ENCODE measurements around the gene FAM200A. TPM values are rescaled to one million over a fixed set of nuclear protein-coding genes. Genes with fewer than 3 reads are reported as not detected.
A peak's percentile ranks its signal among the peaks of the same experiment; 100 is the strongest.

The FAM200A gene
- total and polyA plus RNA-seq, 2 of the 8 experiments (the other 6 are each of a cell fraction or from before 2014, with no cell fraction given): 4.3 to 7.5 TPM

GRCh38 chr7:99558306-99559174 is 6.6 kb upstream of the FAM200A start, which contains the start of gene ZNF655:
Gene ZNF655 (plus strand): TSS chr7:99558642. CDS start chr7:99560560, 1,918 bp downstream.
- H2AK5ac ChIP-seq (ENCODE audit: low read depth, low read length): no peak within 1 kb of the TSS; the same call in 1 of the 2 replicates
- H2BK5ac ChIP-seq (ENCODE audit: low read depth, low read length): peak within 1 kb of the TSS; percentile 95
- H3K4ac ChIP-seq (replicated peaks; ENCODE audit: insufficient read length, low read depth, low read length): peak within 1 kb of the TSS; percentile 92
- peak in 1 of 2 experiments; percentile 98 for DNase-seq (ENCODE audit: low read depth in 1 of 2, low spot score in 2 of 2)
- no peak within 1 kb of the TSS for H2BK20ac ChIP-seq (ENCODE audit: low read length)
- ChIA-PET POLR2A (ENCODE audit: partially characterized antibody) (interaction anchor here (0.6 to 3.5 kb wide), 29 partner anchors 8 to 1365 kb away, joined by 3 to 56 read pairs (median 6); partner anchors contain the start of genes TMEM225B, ZKSCAN5, ZNF394 and ZSCAN25), CTCF (ENCODE audit: partially characterized antibody) (interaction anchor here (0.6 to 2.5 kb wide), 5 partner anchors 20 to 58 kb away, joined by 3 to 13 read pairs (median 6); partner anchors contain the start of gene ZSCAN25)
- H4K5ac ChIP-seq (ENCODE audit: insufficient read length, low read depth, low read length): peak within 1 kb of the TSS; percentile 97
- no peaks in the 10 kb centered on the region for H3K9me3 ChIP-seq (ENCODE audit: insufficient read depth in 2 of 2, low read depth in 1 of 2, low read length in 1 of 2)
- peaks cover 7% of the 10 kb centered on the region for H3K79me1 ChIP-seq (ENCODE audit: low read depth, low read length)
- peak within 1 kb of the TSS; percentile 98 for H3K27ac ChIP-seq (ENCODE audit: low read depth, low read length)
- H3K36me3 ChIP-seq (ENCODE audit: control insufficient read depth in 2 of 4, insufficient read depth in 4 of 4, low read length in 3 of 4): peaks cover 9 to 40% (median 25%) of the 10 kb centered on the region in 4 experiments
- FAIRE-seq: no peak
- H3K4me2 ChIP-seq (ENCODE audit: insufficient read depth in 1 of 2, low read depth in 2 of 2, low read length in 2 of 2): peak within 1 kb of the TSS; percentile 79 to 93
- peak within 1 kb of the TSS; percentile 92 for H3K56ac ChIP-seq (replicated peaks; ENCODE audit: insufficient read length, low read depth, low read length)
- H3K9ac ChIP-seq (replicated peaks in 1 of 4; ENCODE audit: extremely low read depth in 1 of 4, low read depth in 3 of 4, low read length in 3 of 4): peak within 1 kb of the TSS; percentile 89 to 100 (median 98)
- no peak within 1 kb of the TSS for H2BK12ac ChIP-seq (ENCODE audit: low read depth, low read length)
- H3K4me3 ChIP-seq (ENCODE audit: extremely low read depth in 1 of 4, insufficient read depth in 2 of 4, low read depth in 3 of 4, low read length in 4 of 4): peak within 1 kb of the TSS; percentile 78 to 100 (median 96)
- H3K27me3 ChIP-seq (replicated peaks in 1 of 4; ENCODE audit: control insufficient read depth in 3 of 4, extremely low read depth in 1 of 4, insufficient read depth in 3 of 4, low read length in 3 of 4): no peaks in the 10 kb centered on the region
- peaks cover 0 to 12% of the 10 kb centered on the region in 2 experiments for H4K20me1 ChIP-seq (replicated peaks in 1 of 2; ENCODE audit: control insufficient read depth in 1 of 2, insufficient read depth in 2 of 2, low read length in 2 of 2)
- H3K18ac ChIP-seq (ENCODE audit: extremely low read depth, low read length): peak within 1 kb of the TSS; percentile 96
- H3K23me2 ChIP-seq (ENCODE audit: low read depth, low read length): peaks cover 3% of the 10 kb centered on the region
- peak within 1 kb of the TSS; percentile 93; the same call in 1 of the 2 replicates for H2AFZ ChIP-seq (ENCODE audit: low read length)
- H2BK120ac ChIP-seq (replicated peaks; ENCODE audit: low read depth, low read length): no peak within 1 kb of the TSS
- H3K79me2 ChIP-seq (ENCODE audit: control insufficient read depth in 1 of 2, insufficient read depth in 2 of 2, low read length in 2 of 2): peaks cover 5 to 38% of the 10 kb centered on the region in 2 experiments
- peak within 1 kb of the TSS; percentile 98 for H4K8ac ChIP-seq (ENCODE audit: extremely low read depth, insufficient read depth, low read length)
- no peak within 1 kb of the TSS; the same call in 1 of the 2 replicates for H2BK15ac ChIP-seq (ENCODE audit: low read length)
- peaks cover 0 to 7% (median 0%) of the 10 kb centered on the region in 4 experiments; a peak in 5 of 7 replicates for H3K4me1 ChIP-seq (replicated peaks in 1 of 4; ENCODE audit: control insufficient read depth in 3 of 4, insufficient read depth in 4 of 4, low read length in 3 of 4)
- no peak within 1 kb of the TSS for H3K23ac ChIP-seq (ENCODE audit: insufficient read length)
- peak within 1 kb of the TSS; percentile 97 for H4K91ac ChIP-seq (replicated peaks; ENCODE audit: insufficient read length, low read length)
- 1% methylated on average over 60 of the region's 73 CpGs; no CpG with 5 or more reads in 1 of the 2 experiments for WGBS, 2 experiments (ENCODE audit: extremely low coverage in 1 of 2, insufficient coverage in 1 of 2, insufficient read length in 1 of 2, insufficient replicate concordance in 2 of 2, low coverage in 1 of 2, low lambda C conversion rate in 2 of 2, missing lambda C conversion rate in 1 of 2)
- H3K14ac ChIP-seq (ENCODE audit: insufficient read length): peak within 1 kb of the TSS; percentile 99
- TF ChIP-seq SP4 (IDR thresholded peaks at IDR 0.05; ENCODE audit: low read length) (peak; percentile 80; the same call in 1 of the 2 replicates), TCF12 (IDR thresholded peaks at IDR 0.05; ENCODE audit: low read depth, low read length) (no peak), SIN3A (conservative IDR thresholded peaks at IDR 0.05 in 1 of 2, IDR thresholded peaks at IDR 0.05 in 1 of 2; ENCODE audit: low read depth in 1 of 2, low read length in 2 of 2) (peak; percentile 19 to 42; a peak in 3 of 4 replicates), CEBPB (IDR thresholded peaks at IDR 0.05; ENCODE audit: low read depth, low read length) (no peak), CHD1 (IDR thresholded peaks at IDR 0.05; ENCODE audit: low read depth, low read length) (no peak), POLR2A (IDR thresholded peaks at IDR 0.05; ENCODE audit: control extremely low read depth in 1 of 2, low read depth in 2 of 2, low read length in 2 of 2) (peak; percentile 81 to 87), GABPA (IDR thresholded peaks at IDR 0.05; ENCODE audit: borderline replicate concordance, insufficient read depth, low read length) (no peak), TBP (IDR thresholded peaks at IDR 0.05; ENCODE audit: low read depth, low read length) (peak; percentile 63), RFX5 (IDR thresholded peaks at IDR 0.05; ENCODE audit: borderline replicate concordance, low read depth, low read length) (no peak), SUZ12 (IDR thresholded peaks at IDR 0.05; ENCODE audit: low read length) (no peak), POLR2AphosphoS5 (IDR thresholded peaks at IDR 0.05; ENCODE audit: low read depth, low read length) (peak; percentile 83; the same call in 1 of the 2 replicates), KDM1A (IDR thresholded peaks at IDR 0.05; ENCODE audit: borderline replicate concordance, low read length) (no peak)

All from H1 (cell line).